ENCODE data around the gene APOBEC3G. TPM values are rescaled to one million over a fixed set of nuclear protein-coding genes. Genes with fewer than 3 reads are reported as not detected.

The APOBEC3G gene
- total and polyA plus RNA-seq, 9 donors, result 13.2 to 36.5 (median 24.7) TPM

DNA sequence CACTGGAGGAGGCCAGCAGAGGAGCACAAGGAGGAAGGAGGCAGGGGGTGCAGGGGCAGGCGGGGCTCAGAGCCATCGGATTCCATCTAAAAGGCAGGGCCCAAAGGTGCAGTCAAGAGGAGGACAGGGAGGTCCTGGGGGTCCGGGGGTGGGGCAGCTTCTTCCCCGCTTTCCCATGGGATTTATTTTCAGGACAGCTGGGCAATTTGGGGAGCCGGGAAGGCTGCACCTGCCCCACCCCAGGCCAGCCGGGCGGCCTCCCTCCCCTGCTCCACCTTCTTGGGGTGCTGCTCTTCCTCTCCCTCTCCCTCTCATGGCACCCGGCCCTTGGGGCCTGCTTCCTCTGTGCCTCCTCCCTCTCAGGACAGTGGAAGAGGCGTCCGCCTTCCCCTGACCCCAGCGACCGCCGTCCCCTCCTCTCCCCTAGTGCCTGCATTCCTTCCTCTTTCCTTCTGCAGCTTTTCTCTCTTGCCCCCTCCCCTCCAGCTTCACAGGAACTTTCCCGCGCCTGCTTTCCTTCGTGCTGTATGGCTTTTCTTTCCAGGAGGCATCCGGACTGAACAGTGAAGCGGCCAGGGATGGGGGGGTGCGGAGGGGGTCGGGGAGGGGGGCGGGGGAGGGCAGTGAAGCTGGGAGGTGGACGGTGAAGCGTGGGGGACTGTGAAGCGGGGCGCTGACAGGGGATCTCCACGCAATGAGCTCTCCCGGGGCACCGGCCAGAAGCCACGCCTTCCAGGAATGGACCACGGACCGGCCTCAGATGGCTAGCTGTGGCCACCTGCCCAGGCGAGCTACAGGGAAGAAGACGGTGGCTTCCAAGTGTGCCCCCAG lies 46.9 kb downstream of the APOBEC3G start:
- intact Hi-C loops (cut with DNase I), result loop anchor here (5.0 to 10.0 kb wide), 6 partner anchors 109 to 357 kb away; partner anchors contain the start of gene APOBEC3C (in 2 of the 4)
- 14 to 18% (median 16%) methylated on average over 32 to 33 of the region's 33 CpGs for WGBS, 3 donors
- DNase-seq, result peak in 1 of 5 donors; percentile 30
- Histone ChIP-seq H3K9me3 (no peaks in the 10 kb centered on the region), H3K4me1 (ENCODE audit: insufficient read depth) (no peaks in the 10 kb centered on the region), H3K27me3 (no peaks in the 10 kb centered on the region), H3K27ac (no peak overlapping the region), H3K36me3 (no peaks in the 10 kb centered on the region), H3K4me3 (no peak overlapping the region)
- TF ChIP-seq CTCF (IDR thresholded peaks at IDR 0.05) (no peak), POLR2A (IDR thresholded peaks at IDR 0.05) (no peak), EP300 (IDR thresholded peaks at IDR 0.05) (no peak)

DNA sequence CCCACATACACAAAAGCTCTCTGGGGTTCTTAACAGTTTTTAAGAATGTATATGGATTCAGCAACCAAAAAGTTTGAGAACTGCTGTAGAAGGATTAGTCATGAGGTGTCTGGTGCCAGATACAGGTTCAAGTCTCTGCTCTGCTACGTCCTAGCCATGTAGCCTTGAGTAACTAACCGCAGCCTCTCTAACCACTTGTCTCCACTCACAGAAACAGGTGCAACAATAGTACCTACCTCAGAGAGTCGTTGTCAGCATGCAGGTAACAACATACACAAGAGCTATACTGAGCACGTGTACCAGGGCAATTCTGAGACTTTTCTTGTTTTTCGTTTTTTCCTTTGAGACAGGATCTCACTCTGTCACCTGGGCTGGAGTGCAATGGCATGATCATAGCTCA lies 48.5 kb downstream of the APOBEC3G start:
- Histone ChIP-seq H3K4me3 (no peak overlapping the region), H3K9me3 (no peaks in the 10 kb centered on the region), H3K4me1 (ENCODE audit: insufficient read depth) (no peaks in the 10 kb centered on the region), H3K27ac (no peak overlapping the region), H3K27me3 (no peaks in the 10 kb centered on the region), H3K36me3 (no peaks in the 10 kb centered on the region)
- no peak for DNase-seq
- 88 to 91% (median 89%) methylated on average over 5 of the region's 5 CpGs for WGBS, 3 donors
- TF ChIP-seq EP300 (IDR thresholded peaks at IDR 0.05) (no peak), CTCF (IDR thresholded peaks at IDR 0.05) (no peak), POLR2A (IDR thresholded peaks at IDR 0.05) (no peak)
- intact Hi-C loops (cut with DNase I), result loop anchor here in 2 of 4 donors (10.0 kb wide), 3 partner anchors 111 to 341 kb away; partner anchors contain the start of gene APOBEC3C (in 1 of the 2)

- no peak overlapping the region for H3K27ac ChIP-seq
- intact Hi-C loops (cut with DNase I), result loop anchor here in 2 of 4 donors (10.0 kb wide), 3 partner anchors 114 to 344 kb away; partner anchors contain the start of gene APOBEC3C (in 1 of the 2)
- DNase-seq, result no peak
- TF ChIP-seq CTCF (IDR thresholded peaks at IDR 0.05) (no peak), EP300 (IDR thresholded peaks at IDR 0.05) (no peak), POLR2A (IDR thresholded peaks at IDR 0.05) (no peak)
- 90 to 95% (median 92%) methylated on average over 6 of the region's 6 CpGs for WGBS, 3 donors
- no peaks in the 10 kb centered on the region for H3K36me3 ChIP-seq
- H3K9me3 ChIP-seq, result no peaks in the 10 kb centered on the region
- H3K27me3 ChIP-seq, result no peaks in the 10 kb centered on the region
- H3K4me1 ChIP-seq (ENCODE audit: insufficient read depth), result peaks cover 4% of the 10 kb centered on the region
- H3K4me3 ChIP-seq, result no peak overlapping the region
These were observed 51.4 kb downstream of the APOBEC3G start for GRCh38 chr22:39128508-39128907.

DNA sequence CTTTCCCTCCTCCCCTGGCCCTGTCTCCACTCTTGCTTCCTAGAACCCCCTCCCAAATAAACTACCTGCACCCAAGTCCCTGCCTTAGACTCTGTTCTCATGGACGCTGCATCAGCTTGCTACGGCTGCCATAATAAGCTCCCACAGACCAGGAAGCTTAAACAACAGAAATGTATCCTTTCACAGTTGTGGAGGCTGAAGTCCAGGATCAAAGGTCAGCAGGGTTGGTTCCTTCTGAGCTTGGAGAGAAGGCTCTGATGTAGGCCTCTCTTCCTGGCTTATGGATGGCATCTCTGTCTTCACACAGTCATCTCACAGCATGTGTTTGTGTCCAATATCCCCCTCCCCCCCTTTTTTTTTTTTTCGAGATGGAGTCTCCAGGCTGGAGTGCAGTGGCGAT lies 52.0 kb downstream of the APOBEC3G start:
- Histone ChIP-seq H3K27ac (no peak overlapping the region), H3K9me3 (no peaks in the 10 kb centered on the region), H3K36me3 (no peaks in the 10 kb centered on the region), H3K4me3 (no peak overlapping the region), H3K4me1 (ENCODE audit: insufficient read depth) (peaks cover 4% of the 10 kb centered on the region), H3K27me3 (no peaks in the 10 kb centered on the region)
- intact Hi-C loops (cut with DNase I), result loop anchor here in 2 of 4 donors (10.0 kb wide), 3 partner anchors 114 to 344 kb away; partner anchors contain the start of gene APOBEC3C (in 1 of the 2)
- no peak for TF ChIP-seq EP300 (IDR thresholded peaks at IDR 0.05)
- 82 to 85% (median 83%) methylated on average over 4 of the region's 4 CpGs for WGBS, 3 donors
- no peak for DNase-seq

DNA sequence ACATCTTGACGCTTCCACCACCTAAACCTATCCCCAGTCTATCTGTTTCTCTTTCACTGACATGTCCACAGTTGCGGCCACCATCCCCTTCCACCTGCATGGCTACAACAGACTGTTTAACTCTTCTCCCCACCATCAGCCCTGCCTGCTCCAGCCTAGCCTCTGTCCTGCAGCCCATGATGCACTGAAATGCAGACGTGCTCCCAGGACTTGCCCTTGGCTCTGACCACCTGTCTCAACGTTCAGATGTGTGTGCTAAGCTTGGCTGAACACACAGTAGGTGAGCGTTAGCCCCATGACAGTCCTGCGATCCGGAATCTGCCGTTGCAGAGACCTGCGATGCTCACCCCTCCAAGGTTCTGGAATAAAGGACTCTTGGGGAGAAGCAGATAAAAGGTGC lies 52.7 kb downstream of the APOBEC3G start:
- Histone ChIP-seq H3K27me3 (no peaks in the 10 kb centered on the region), H3K4me1 (ENCODE audit: insufficient read depth) (peaks cover 4% of the 10 kb centered on the region), H3K36me3 (no peaks in the 10 kb centered on the region), H3K9me3 (no peaks in the 10 kb centered on the region), H3K27ac (no peak overlapping the region), H3K4me3 (no peak overlapping the region)
- intact Hi-C loops (cut with DNase I), result loop anchor here in 2 of 4 donors (10.0 kb wide), 3 partner anchors 115 to 345 kb away; partner anchors contain the start of gene APOBEC3C (in 2 of the 2)
- DNase-seq, result no peak
- no peak for TF ChIP-seq CTCF (IDR thresholded peaks at IDR 0.05)
- no peak for TF ChIP-seq EP300 (IDR thresholded peaks at IDR 0.05)
- no peak for TF ChIP-seq POLR2A (IDR thresholded peaks at IDR 0.05)
- 86 to 89% (median 87%) methylated on average over 9 of the region's 9 CpGs for WGBS, 3 donors

Data from ovary (tissue), 9 donors.